ENCODE data around the gene CACNG4.

Gene CACNG4

DNA sequence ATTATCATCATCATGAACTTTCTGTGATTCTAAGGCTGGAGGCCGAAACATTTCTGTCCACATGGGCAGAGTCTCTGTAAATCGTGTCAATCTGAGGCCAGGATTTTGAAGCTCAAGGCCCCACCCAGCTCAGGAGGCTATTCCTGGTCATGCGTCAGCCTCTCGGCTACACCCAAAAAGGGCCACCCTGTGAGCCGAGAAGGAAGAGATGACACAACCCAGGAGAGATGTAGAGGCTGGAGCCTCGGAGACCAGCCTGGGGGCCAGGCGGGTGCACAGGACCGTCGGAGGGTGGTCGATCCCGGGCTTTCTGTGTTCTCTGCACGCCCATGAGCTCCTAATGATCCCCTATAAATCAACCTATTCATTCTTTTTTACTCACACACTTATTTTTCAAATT is 78.8 kb downstream of the CACNG4 start (continued):
- TF ChIP-seq PPARA (CRISPR knock-in tag; IDR thresholded peaks at IDR 0.05; ENCODE audit: borderline replicate concordance) (no peak), ZNF70 (CRISPR knock-in tag; IDR thresholded peaks at IDR 0.05) (no peak)

GRCh38 chr17:67044016-67044772 is 79.7 kb downstream of the CACNG4 start, which contains the start of gene CACNG1:
Gene CACNG1, plus strand, starts transcription at chr17:67044554. Its CDS starts 107 bp downstream, at chr17:67044661.
- TF ChIP-seq PATZ1 (CRISPR knock-in tag; IDR thresholded peaks at IDR 0.05; ENCODE audit: borderline replicate concordance) (no peak), ZFP3 (CRISPR knock-in tag; IDR thresholded peaks at IDR 0.05) (no peak), ZC3H10 (CRISPR knock-in tag; IDR thresholded peaks at IDR 0.05) (no peak), TCF4 (CRISPR knock-in tag; IDR thresholded peaks at IDR 0.05; ENCODE audit: borderline replicate concordance) (no peak), BACH2 (CRISPR knock-in tag; IDR thresholded peaks at IDR 0.05; ENCODE audit: borderline replicate concordance) (no peak), ZNF8 (CRISPR knock-in tag; IDR thresholded peaks at IDR 0.05) (no peak), ZFP30 (CRISPR knock-in tag; IDR thresholded peaks at IDR 0.05) (no peak), ESRRG (CRISPR knock-in tag; IDR thresholded peaks at IDR 0.05) (no peak), POU6F1 (CRISPR knock-in tag; IDR thresholded peaks at IDR 0.05; ENCODE audit: borderline replicate concordance, low read depth) (no peak), TOX (CRISPR knock-in tag; IDR thresholded peaks at IDR 0.05; ENCODE audit: borderline replicate concordance) (no peak), OSR1 (CRISPR knock-in tag; IDR thresholded peaks at IDR 0.05) (no peak), PPARA (CRISPR knock-in tag; IDR thresholded peaks at IDR 0.05; ENCODE audit: borderline replicate concordance) (no peak), ZNF565 (CRISPR knock-in tag; conservative IDR thresholded peaks at IDR 0.05; ENCODE audit: low read depth) (no peak), SNAI2 (CRISPR knock-in tag; IDR thresholded peaks at IDR 0.05) (no peak), ARNTL (CRISPR knock-in tag; IDR thresholded peaks at IDR 0.05; ENCODE audit: borderline replicate concordance, low read depth) (no peak)
- TF ChIP-seq, protein P1, sequence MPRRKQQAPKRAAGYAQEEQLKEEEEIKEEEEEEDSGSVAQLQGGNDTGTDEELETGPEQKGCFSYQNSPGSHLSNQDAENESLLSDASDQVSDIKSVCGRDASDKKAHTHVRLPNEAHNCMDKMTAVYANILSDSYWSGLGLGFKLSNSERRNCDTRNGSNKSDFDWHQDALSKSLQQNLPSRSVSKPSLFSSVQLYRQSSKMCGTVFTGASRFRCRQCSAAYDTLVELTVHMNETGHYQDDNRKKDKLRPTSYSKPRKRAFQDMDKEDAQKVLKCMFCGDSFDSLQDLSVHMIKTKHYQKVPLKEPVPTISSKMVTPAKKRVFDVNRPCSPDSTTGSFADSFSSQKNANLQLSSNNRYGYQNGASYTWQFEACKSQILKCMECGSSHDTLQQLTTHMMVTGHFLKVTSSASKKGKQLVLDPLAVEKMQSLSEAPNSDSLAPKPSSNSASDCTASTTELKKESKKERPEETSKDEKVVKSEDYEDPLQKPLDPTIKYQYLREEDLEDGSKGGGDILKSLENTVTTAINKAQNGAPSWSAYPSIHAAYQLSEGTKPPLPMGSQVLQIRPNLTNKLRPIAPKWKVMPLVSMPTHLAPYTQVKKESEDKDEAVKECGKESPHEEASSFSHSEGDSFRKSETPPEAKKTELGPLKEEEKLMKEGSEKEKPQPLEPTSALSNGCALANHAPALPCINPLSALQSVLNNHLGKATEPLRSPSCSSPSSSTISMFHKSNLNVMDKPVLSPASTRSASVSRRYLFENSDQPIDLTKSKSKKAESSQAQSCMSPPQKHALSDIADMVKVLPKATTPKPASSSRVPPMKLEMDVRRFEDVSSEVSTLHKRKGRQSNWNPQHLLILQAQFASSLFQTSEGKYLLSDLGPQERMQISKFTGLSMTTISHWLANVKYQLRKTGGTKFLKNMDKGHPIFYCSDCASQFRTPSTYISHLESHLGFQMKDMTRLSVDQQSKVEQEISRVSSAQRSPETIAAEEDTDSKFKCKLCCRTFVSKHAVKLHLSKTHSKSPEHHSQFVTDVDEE (CRISPR knock-in tag; IDR thresholded peaks at IDR 0.05) = no peak
- TF ChIP-seq, protein P2, sequence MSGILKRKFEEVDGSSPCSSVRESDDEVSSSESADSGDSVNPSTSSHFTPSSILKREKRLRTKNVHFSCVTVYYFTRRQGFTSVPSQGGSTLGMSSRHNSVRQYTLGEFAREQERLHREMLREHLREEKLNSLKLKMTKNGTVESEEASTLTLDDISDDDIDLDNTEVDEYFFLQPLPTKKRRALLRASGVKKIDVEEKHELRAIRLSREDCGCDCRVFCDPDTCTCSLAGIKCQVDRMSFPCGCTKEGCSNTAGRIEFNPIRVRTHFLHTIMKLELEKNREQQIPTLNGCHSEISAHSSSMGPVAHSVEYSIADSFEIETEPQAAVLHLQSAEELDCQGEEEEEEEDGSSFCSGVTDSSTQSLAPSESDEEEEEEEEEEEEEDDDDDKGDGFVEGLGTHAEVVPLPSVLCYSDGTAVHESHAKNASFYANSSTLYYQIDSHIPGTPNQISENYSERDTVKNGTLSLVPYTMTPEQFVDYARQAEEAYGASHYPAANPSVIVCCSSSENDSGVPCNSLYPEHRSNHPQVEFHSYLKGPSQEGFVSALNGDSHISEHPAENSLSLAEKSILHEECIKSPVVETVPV (CRISPR knock-in tag; IDR thresholded peaks at IDR 0.05) = no peak
- no peak; the same call in 2 of the 3 replicates for ATAC-seq

GRCh38 chr17:67044940-67045339 is 80.4 kb downstream of the CACNG4 start:
- no peak; the same call in 2 of the 3 replicates for ATAC-seq
- TF ChIP-seq ZC3H10 (CRISPR knock-in tag; IDR thresholded peaks at IDR 0.05) (no peak), GLIS3 (CRISPR knock-in tag; IDR thresholded peaks at IDR 0.05) (no peak), ISL1 (CRISPR knock-in tag; IDR thresholded peaks at IDR 0.05) (no peak)
- TF ChIP-seq, protein P3, sequence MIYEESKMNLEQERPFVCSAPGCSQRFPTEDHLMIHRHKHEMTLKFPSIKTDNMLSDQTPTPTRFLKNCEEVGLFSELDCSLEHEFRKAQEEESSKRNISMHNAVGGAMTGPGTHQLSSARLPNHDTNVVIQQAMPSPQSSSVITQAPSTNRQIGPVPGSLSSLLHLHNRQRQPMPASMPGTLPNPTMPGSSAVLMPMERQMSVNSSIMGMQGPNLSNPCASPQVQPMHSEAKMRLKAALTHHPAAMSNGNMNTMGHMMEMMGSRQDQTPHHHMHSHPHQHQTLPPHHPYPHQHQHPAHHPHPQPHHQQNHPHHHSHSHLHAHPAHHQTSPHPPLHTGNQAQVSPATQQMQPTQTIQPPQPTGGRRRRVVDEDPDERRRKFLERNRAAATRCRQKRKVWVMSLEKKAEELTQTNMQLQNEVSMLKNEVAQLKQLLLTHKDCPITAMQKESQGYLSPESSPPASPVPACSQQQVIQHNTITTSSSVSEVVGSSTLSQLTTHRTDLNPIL (CRISPR knock-in tag; IDR thresholded peaks at IDR 0.05; ENCODE audit: low read depth) = no peak
- TF ChIP-seq, protein P2 (CRISPR knock-in tag; IDR thresholded peaks at IDR 0.05) = no peak

Measured in SK-N-SH treated with all-trans-retinoic acid at 6 μM for 48 hours (cell line).